22Rv1 (cell line): Measurements from ENCODE around the gene RDH11.

ENCODE experiments used
- CTCF ChIP-seq: fragments of 450-650 bp; IDR thresholded peaks from 2 replicates; pipeline ENCODE4 v1.5.1; 2017; ENCODE audit warnings: mild to moderate bottlenecking
- ZFX ChIP-seq: fragments of 450-650 bp; IDR thresholded peaks from 2 replicates; pipeline ENCODE4 v1.6.1; 2017; ENCODE audit warnings: antibody characterized with exemption, borderline replicate concordance

- TF ChIP-seq ZFX (no peak), CTCF (no peak)
These were observed 33.7 kb upstream of the RDH11 start for GRCh38 chr14:67729072-67729885.
